Brain microvascular endothelial cell (primary cell): ENCODE results near the gene SUGP2.

ENCODE experiments used
- DNase-seq: peaks from one replicate; pipeline ENCODE4 v3.0.0-alpha.2; 2020
- H3K27ac ChIP-seq: fragments of 250-450 bp; sonication (Bioruptor Pico); 2 replicates; pipeline ENCODE4 v1.5.1; 2020; ENCODE audit warnings: mild to moderate bottlenecking, moderate library complexity
- H3K27me3 ChIP-seq: fragments of 250-450 bp; sonication (Bioruptor Pico); replicated peaks from 2 replicates; pipeline ENCODE4 v1.5.1; 2020; ENCODE audit warnings: mild to moderate bottlenecking
- H3K36me3 ChIP-seq: fragments of 250-450 bp; sonication (Bioruptor Pico); replicated peaks from 2 replicates; pipeline ENCODE4 v1.5.1; 2020; ENCODE audit warnings: mild to moderate bottlenecking
- H3K4me3 ChIP-seq: 2 replicates; pipeline ENCODE4 v1.5.1; 2011; ENCODE audit warnings: low read depth, mild to moderate bottlenecking, control low read depth, low read length, moderate library complexity
- CTCF ChIP-seq: IDR thresholded peaks from 2 replicates; pipeline ENCODE4 v1.5.1; 2011; ENCODE audit warnings: low read depth, mild to moderate bottlenecking, moderate library complexity, low read length, control low read depth, inconsistent platforms; ENCODE audit errors: missing control alignments
- in situ Hi-C: cut with HindIII; loops from 2 replicates; pipeline ENCODE4 v1.10.0; 2017; ENCODE audit warnings: low sequenced_read_pairs, low pct_ligation_motif_present

Gene SUGP2

GRCh38 chr19:19076476-19076875, 43.2 kb upstream of the SUGP2 start:
- H3K27me3 ChIP-seq, result no peaks in the 10 kb centered on the region
- in situ Hi-C loops, result no loop called here
- DNase-seq, result no peak
- TF ChIP-seq CTCF, result no peak
- H3K27ac ChIP-seq, result no peak overlapping the region
- no peak overlapping the region for H3K4me3 ChIP-seq
- no peaks in the 10 kb centered on the region for H3K36me3 ChIP-seq

GRCh38 chr19:19075126-19075525, 41.8 kb upstream of the SUGP2 start:
- no peak for DNase-seq
- Histone ChIP-seq H3K4me3 (no peak overlapping the region), H3K27ac (no peak overlapping the region), H3K36me3 (no peaks in the 10 kb centered on the region), H3K27me3 (no peaks in the 10 kb centered on the region)
- in situ Hi-C loops, result no loop called here
- TF ChIP-seq CTCF, result no peak

GRCh38 chr19:19074196-19074882, 41.0 kb upstream of the SUGP2 start:
- Histone ChIP-seq H3K36me3 (no peaks in the 10 kb centered on the region), H3K27me3 (no peaks in the 10 kb centered on the region), H3K4me3 (no peak overlapping the region), H3K27ac (no peak overlapping the region)
- no peak for DNase-seq
- TF ChIP-seq CTCF, result no peak
- in situ Hi-C loops, result no loop called here

- Histone ChIP-seq H3K4me3 (no peak overlapping the region), H3K36me3 (no peaks in the 10 kb centered on the region), H3K27ac (no peak overlapping the region), H3K27me3 (no peaks in the 10 kb centered on the region)
- DNase-seq, result no peak
- in situ Hi-C loops, result no loop called here
- no peak for TF ChIP-seq CTCF
These were observed 38.6 kb upstream of the SUGP2 start for GRCh38 chr19:19071897-19072296.

GRCh38 chr19:19068659-19069654, 35.6 kb upstream of the SUGP2 start:
- Histone ChIP-seq H3K4me3 (no peak overlapping the region), H3K36me3 (no peaks in the 10 kb centered on the region), H3K27me3 (no peaks in the 10 kb centered on the region), H3K27ac (no peak overlapping the region)
- in situ Hi-C loops, result no loop called here
- TF ChIP-seq CTCF, result no peak
- DNase-seq, result no peak
